ENCODE data around the gene TBPL1. TPM values are rescaled to one million over a fixed set of nuclear protein-coding genes. Genes with fewer than 3 reads are reported as not detected.
"Not testable (repeated sequence)": the region's sequence is repeated elsewhere in the genome, so short reads cannot be mapped to it uniquely, and the experiment has no call there.

The TBPL1 gene
- total RNA-seq, 1 donor from 2014 or later: 18.9 TPM

DNA sequence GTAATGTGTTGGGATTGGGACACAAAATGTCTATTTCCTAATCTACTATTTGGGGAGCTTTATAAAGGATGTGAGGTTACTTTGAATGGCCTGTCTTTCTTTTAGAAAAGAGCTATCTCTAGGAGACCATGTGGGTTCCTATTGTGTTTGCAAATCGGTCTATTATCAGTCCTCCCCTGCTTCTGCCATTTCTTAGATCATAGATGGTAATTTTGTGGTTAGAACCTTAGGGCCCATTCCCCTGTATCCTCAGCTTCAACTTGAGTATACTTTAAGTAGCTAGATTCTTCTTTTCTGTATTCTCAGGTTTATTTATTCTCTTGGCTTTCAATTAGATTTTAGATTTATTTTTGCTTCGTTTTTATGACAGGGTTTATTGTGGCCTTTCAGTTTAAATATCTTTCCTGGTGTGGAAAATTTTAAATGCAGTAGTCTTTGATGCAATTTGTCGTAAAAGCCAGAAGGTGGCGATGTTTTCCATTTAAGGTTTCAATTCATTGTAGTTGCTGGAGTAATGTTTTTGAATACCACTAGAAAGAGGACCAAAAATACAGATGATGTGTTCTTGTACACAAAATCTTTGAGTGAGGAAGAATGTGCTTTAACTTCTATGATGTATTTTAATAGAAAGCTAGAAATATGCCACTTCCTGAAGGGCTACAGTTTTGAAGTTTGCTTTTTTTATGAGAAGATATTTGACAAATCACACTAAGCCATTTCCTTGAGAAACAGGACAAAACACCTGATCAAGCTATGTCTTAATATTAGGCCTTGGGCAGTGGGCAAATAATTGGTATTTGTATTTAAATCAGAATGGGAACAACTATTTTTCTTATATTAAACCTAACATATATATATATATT, 20.3 kb downstream of the TBPL1 start:
- DNase-seq (ENCODE audit: low read depth, low spot score): no peak

GRCh38 chr6:133977983-133978895, 25.2 kb downstream of the TBPL1 start:
- peak; percentile 27 for DNase-seq (ENCODE audit: low read depth, low spot score)

DNA sequence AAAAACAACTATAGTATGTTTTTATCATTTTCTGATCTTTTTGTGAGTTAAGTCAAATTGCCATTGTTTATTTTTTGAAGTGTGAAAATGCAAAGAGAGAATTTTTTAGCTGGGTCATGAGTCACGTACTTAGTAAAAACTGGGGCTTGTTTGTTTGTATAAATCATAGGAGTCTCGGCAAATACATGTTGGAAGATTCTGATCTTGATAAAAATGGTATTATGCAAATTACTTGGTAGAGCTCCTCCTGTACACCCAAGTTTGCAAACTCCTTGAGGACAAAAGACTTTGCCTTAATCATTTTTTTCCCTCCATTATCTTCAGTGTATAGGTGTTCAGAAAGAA, 25.8 kb downstream of the TBPL1 start:
- no peak for DNase-seq (ENCODE audit: low read depth, low spot score)

DNA sequence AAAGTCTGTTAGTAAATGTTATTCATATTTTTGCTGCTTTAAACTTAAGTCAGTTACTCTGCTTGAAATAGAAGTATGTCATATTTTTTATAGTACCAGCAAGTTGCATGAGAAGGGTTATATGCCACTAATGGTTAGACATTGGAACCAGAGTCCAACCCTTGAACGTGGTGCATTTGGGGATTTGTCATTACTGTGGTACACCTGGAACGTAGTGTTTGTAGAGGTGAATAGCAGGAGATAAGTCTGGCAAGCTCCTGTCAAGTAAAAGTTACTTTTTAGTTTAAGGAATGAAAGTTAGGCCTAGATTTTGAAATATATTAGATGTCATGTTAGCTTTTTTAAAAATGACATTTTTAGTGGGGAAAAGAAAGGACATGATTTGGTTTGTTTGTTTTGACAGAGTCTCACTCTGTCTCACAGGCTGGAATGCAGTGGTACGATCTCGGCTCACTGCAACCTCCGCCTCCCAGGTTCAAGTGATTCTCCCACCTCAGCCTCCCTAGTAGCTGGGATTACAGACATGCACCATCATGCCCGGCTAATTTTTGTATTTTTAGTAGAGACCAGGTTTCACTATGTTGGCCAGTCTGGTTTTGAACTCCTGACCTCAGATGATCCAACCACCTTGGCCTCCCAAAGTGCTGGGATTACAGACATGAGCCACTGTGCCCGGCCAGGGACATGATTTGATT, 26.4 kb downstream of the TBPL1 start:
- DNase-seq (ENCODE audit: low read depth, low spot score): not testable (repeated sequence)

DNA sequence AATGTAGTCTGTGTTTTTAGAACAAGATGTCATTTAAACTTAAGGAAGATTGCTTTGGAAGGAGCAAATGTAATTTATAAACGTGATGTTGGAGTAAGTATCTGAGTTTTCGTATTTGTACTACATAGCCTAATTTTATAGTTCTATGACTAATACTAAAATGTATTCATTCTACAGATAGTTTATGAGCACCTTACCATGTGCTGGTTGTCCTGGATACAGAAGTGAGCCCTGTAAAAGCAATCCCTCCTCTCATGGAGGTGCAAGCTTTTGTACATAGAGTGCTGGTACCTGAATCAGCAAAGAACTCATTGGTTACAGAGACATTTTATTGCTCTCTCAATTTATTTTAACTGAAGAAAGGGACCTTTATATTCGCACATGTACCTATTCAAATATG, 27.1 kb downstream of the TBPL1 start:
- no peak for DNase-seq (ENCODE audit: low read depth, low spot score)

DNA sequence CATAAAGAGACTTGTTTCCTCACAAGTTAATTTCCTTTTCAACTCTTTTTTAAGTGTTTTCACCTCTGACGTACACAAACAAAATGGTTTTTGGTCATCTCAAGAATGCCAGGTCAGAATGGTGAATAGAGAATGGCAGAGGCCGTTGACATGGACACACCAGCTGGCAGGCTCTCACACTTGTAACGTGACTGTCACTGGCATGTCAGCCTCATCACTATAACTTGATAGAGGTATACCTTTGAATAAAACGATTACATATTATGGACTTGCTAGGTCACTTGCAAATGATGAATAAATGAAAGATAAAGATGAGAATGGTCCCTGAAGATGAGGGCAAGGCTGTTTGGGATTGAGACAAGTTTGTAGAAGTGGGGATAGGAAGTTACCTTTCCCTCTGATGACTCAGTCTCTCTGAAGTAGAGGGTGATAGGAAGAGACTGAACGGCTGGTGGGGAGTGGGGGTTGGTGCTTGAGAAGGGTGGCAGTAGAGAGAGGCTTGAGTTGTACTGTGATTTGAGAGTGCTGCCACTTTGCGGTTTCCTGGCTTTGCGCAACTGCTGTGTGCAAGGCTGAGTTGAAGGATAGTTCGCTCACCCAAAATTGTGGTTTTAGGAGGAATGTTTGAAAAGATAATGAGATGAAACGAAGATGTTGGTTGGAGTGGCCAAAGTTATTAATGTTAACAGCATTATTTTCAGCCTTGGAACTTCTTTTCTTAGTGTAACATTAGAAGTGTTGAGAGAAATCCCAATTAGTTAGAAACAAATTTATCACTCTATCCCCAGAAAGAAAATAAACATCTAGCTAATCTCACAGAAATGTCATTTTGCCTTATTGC, 30.3 kb downstream of the TBPL1 start:
- DNase-seq (ENCODE audit: low read depth, low spot score): no peak

DNA sequence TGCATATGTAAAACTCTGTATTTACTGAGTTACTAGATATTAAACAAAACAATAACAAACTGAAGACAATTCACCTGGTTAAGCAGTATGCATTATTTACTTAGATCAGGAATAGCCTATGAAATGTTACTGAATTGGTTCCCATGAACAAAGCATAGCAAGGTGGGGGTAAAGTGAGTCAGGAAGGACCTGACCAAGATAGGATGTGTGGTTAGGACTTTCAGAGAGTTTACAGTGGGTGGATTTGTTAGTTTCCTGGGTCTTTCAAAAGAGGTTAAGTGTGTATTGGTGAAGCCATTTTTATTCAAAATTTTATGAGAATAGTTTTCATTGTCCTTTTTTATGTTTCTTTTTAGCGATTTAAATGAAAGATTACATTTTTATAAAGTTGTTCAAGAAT, 32.9 kb downstream of the TBPL1 start:
- DNase-seq (ENCODE audit: low read depth, low spot score): no peak

DNA sequence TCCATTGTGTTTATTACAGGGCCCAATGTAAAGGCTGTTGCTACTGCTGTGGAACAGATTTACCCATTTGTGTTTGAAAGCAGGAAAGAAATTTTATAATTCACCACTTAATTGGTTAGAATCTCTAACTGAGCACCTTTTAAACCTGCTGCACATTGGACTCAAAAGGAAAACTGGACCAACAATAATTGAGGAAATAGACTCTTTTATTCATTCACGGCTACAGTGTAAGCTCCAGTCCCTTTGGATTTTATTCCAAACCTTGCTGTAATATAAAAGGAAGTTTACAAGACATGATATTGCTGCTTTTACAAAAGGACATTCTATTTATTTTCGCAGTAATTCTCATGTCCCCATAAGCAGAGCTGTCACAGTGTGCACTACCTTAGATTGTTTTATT, 33.9 kb downstream of the TBPL1 start:
- no peak for DNase-seq (ENCODE audit: low read depth, low spot score)

GRCh38 chr6:133989525-133989924, 36.5 kb downstream of the TBPL1 start:
- DNase-seq (ENCODE audit: low read depth, low spot score): no peak

GRCh38 chr6:133990321-133990720, 37.3 kb downstream of the TBPL1 start:
- no peak for DNase-seq (ENCODE audit: low read depth, low spot score)

DNA sequence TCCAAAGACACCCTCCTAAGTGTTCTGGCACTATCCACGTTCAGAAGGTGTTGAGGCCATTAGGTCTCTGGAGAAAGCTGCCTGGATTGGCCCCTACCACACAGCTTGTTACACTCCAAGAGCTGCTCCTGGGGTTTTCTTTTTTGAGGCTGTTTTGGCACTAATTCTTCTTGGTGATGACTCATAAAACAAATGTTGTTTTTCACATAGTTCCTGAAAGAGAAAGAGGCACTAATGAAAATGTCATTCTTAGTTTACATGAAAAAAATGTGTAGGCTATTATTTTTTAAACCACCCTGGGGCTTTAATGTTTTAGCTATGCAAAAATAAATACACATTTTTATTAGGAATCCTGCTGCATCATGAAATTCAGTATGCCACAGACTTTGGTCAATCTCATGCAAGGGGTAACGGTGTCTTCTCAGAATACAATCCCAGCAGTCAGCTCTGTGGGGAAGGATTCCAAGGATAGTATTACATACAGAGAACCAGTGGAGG, 38.1 kb downstream of the TBPL1 start:
- DNase-seq (ENCODE audit: low read depth, low spot score): peak; percentile 10

DNA sequence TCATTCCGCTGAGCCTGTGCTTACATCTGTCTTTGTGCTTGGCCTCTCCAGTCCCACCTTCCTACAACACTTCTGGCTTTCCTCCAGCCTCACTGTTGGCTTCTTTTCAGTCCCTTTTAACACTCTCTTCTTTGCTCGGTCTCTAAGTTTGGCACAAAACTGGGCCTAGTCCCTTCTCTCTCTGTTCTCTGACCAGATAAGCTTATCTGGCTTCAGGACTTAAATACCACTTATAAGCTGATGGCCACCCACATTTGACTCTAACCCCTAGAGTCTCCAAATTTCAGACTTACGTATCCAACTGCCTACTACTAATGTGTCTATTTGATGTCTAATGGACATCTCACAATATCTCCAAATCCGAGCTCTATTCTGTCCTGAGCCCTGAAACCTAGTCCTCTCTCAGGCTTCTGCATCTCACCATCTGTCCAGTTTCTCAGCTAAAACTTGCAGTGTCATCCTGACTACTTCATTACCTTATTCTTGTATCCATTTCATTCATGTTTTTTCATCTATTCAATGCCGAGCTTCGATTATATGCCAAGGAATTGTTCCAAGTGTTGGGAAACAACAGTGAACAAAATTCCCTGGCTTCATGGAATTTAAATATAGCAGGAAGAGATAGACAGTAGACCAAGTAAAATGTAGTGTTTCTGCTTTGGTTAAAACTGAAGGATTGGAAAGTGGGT, 40.1 kb downstream of the TBPL1 start:
- no peak for DNase-seq (ENCODE audit: low read depth, low spot score)

DNA sequence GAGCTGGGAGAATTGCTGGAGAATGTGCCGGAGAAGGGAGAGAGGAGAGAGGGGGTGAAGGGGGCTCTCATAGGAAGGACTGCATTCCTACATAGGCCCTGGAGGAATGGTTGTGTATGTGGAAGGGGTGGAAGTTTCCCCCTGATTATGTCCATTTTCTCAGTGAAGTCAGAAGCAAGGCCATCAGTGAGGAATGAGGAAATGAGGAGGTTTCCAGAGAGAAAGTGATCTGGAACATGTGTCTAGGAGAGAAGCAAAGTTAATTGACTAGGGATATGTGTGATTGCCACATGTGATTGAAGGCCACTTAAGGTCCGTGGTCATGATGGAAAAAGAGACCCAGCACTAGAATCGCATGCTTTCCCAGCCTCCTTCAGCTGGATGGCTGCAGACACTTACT, 42.3 kb downstream of the TBPL1 start:
- DNase-seq (ENCODE audit: low read depth, low spot score): no peak

- DNase-seq (ENCODE audit: low read depth, low spot score): no peak
These were observed 42.7 kb downstream of the TBPL1 start for GRCh38 chr6:133995758-133996157.

DNA sequence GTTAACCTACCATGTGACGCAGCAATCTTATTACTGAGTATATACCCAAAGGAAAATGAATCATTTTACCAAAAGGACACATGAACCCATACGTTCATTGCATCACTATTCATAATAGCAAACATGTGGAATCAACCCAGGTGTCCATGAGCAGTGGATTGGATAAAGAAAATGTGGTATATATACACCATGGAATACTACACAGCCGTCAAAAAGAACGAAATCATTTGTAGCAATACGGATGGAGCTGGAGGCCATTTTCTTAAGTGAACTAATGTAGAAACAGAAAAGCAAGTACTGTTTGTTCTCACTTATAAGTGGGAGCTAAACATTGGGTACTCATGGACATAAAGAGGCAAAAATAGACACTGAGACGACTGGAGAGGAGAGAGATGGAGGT, 44.2 kb downstream of the TBPL1 start:
- no peak for DNase-seq (ENCODE audit: low read depth, low spot score)

DNA sequence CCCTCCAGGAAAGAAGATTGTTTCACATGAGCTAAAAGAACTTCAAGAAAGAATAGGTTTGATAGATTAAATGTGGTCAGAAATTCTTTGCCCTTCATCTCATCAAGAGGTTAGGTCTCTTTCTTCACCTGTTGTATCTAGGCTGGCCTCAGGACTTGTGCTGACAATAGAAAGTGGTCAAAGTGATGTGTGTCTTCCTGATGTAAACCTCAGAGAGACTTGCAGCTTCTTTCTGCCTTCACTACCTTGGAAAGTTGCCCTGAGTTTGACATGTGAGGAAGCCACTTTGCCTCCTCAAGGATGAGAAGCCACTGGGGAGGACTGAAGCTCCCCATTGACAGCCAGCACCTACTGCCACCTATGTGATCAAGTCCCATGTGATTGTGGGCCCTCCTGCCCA, 46.3 kb downstream of the TBPL1 start:
- no peak for DNase-seq (ENCODE audit: low read depth, low spot score)

DNA sequence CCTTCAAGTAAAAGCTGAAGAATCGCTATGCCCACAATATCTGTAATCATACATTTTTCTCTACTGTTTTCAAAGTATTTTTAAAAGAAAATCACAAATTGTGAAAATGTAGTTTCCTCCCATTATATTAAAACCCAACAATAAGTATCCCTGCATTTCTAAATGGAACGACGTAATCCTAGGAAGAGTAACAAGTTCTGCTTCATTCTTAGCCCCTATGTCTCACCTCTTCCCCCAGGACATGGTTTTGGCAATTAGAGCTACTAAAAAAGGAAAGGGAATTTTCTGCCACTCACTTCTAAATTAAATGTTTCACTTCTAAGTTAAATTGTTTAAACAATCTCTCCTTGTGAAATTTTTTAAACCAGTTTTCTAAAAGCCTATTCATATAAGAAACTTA, 47.4 kb downstream of the TBPL1 start:
- DNase-seq (ENCODE audit: low read depth, low spot score): no peak

DNA sequence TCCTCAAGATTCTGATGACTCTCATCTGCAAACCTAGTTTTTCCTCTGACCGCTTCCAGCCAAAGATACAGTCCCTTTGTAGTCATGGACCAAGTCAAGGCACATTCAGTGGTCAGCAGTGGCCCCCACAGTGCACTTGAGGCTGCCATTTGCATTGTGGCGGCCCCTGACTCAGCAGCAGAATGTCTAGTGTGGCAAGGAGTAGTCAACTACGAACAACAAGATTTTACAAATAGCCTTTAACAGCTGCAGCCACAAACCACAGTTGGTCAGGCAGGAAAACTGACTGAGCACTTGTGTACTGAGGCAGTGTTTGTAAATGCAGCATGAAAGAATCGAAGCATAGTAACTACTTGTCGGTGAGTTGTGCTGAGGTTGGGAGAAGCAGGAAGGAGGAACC, 49.8 kb downstream of the TBPL1 start:
- no peak for DNase-seq (ENCODE audit: low read depth, low spot score)

GRCh38 chr6:134003542-134003951, 50.5 kb downstream of the TBPL1 start:
- DNase-seq (ENCODE audit: low read depth, low spot score): no peak

GRCh38 chr6:134004714-134005113, 51.7 kb downstream of the TBPL1 start:
- no peak for DNase-seq (ENCODE audit: low read depth, low spot score)

All from pulmonary artery endothelial cell (primary cell).